GM11168 (cell line): ENCODE measurements around the gene SCAMP4.
"Not testable (repeated sequence)": the region's sequence is repeated elsewhere in the genome, so short reads cannot be mapped to it uniquely, and the experiment has no call there.

Experiments
- in situ Hi-C: fragments of 300-500 bp; cut with MboI; formaldehyde crosslinking; loops from one replicate; pipeline ENCODE4 v1.12.0; 2022; ENCODE audit warnings: low sequenced_read_pairs; ENCODE audit not compliant: unreplicated experiment

SCAMP4 gene

DNA sequence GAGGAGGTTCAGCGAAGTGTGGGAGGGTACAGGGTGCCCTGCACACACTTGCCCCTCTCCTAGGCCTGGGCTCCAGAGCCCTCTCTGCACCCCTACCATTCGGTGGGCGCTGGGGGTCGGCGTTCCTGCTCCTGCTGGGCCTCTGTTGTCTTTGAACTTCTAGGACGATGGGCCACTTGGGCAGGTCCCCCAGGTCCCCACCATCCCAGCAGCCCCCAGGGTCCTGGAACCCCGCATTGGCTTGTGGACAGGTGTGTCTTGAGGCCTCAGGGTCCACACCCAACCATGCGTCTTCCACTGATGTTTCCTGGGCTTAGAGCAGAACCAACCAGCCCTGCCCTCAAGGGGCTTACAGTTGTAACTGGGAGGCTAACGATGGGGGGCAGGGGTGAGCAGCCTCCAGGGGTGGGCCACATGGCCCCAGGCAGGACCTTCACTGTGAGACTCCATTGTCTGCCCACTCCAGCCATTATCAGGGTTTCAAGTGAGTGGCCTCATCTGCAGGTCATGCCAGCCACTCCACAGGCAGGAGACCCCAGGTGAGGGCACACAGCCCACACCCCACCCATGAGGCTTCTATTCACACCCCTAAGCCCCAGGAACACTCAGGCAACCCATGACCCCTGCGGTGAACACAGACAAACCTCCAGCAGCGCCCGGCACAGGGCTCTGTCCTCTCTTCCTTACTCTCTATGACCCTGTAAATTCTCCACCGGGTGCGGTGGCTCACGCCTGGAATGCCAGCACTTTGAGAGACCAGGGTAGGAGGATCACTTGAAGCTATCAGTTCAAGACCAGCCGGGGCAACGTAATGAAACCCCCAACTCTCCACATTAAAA is 39.8 kb upstream of the SCAMP4 start:
- in situ Hi-C loops = no loop called here

DNA sequence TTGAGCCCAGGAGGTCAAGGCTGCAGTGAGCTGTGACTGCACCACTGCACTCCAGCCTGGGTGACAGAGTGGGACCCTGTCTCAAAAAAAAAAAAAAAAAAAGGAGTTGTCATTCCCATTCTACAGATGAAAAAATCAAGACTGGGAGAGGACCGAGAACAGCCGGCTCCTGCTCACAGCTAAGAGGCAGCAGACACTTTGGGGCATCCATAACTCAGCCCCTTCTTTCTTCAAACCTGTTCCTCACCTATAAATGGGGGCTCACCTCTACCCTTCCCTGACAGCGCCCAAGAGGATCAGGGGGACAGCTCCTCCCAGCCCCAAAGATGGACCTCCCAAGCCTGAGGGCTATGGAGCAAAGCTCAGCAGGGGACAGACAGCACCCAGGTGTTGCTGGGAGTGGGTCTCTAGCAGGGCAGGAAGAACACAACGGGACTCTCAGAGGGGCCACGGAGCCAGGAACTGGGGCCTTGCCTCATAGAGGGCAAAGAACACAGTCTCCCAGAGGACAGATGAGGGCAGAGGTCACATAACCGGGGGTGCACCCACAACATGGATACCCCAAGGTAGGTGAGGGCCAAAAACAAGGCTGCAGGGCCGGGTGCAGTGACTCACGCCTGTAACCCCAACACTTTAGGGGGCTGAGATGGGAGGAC is 38.4 kb upstream of the SCAMP4 start:
- in situ Hi-C loops = no loop called here

DNA sequence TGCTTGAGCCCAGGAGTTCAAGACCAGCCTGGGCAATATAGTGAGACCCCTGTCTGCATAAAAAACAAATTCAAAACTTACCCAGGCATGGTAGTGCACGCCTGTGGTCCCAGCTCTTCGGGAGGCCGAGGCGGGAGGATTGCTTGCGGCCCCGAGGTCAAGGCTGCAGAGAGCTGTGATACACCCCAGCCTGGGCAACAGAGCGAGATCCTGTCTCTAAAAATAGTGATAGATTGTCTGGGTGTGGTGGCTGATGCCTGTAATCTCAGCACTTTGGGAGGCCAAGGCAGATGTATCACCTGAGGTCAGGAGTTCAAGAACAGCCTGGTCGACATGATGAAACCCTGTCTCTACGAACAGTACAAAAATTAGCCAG is 37.9 kb upstream of the SCAMP4 start:
- in situ Hi-C loops = no loop called here

DNA sequence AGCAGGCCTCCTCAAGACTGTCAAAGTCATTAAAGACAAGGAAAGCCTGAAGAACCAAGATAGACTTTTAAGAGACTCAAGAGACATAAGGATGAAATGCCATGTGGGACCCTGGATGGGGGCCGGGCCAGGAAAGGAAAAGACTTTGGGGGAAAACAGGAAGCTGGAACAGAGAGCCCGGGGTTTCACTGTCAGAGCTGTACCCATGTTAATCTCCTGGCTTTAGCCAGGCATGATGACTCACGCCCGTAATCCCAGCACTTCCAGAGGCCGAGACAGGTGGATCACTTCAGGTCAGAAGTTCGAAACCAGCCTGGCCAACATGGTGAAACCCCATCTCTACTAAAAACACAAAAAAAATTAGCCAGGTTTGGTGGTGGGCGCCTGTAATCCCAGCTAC is 36.2 kb upstream of the SCAMP4 start:
- in situ Hi-C loops = no loop called here

DNA sequence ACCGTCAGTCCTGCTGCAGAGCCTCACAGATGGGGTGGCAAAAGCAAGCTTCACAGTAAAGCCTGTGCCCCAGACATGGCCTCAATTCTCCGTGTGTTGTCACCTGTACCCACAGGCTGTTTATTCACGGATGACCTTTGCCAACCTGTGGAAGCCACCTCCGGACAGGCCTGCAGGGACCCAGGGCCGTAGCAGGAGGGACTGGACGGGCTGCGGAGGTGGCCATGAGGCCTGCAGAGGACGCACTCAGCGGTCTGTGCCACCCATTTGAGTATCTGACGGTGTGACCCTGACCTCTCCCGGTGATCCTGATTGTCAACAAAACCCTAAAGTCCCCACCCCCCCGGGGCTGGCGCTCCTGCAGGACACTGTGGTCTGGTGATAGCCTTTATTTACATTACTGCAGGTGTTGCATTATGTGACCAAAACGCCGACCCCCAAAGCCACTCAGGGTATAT is 34.0 kb upstream of the SCAMP4 start:
- in situ Hi-C loops = no loop called here

DNA sequence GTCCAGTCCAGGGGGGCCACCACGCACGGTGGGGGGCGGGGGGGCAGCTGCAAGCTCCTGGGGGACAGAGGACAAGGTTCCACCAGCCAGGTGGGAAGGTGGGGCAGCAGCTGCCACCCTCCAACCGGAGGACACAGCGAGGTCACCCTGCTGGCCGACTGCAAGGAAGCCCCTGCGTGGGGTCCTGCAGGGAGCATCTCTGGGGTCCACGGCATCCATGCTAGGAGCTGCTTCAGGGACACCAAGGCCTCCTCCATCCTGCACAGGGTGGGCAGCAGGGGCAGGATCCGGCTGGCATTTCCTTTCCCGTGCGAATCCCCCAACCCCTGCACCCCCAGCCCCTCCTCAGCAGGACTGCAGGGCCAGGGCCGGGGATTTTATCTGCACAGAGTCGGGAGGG is 33.6 kb upstream of the SCAMP4 start:
- in situ Hi-C loops = no loop called here

DNA sequence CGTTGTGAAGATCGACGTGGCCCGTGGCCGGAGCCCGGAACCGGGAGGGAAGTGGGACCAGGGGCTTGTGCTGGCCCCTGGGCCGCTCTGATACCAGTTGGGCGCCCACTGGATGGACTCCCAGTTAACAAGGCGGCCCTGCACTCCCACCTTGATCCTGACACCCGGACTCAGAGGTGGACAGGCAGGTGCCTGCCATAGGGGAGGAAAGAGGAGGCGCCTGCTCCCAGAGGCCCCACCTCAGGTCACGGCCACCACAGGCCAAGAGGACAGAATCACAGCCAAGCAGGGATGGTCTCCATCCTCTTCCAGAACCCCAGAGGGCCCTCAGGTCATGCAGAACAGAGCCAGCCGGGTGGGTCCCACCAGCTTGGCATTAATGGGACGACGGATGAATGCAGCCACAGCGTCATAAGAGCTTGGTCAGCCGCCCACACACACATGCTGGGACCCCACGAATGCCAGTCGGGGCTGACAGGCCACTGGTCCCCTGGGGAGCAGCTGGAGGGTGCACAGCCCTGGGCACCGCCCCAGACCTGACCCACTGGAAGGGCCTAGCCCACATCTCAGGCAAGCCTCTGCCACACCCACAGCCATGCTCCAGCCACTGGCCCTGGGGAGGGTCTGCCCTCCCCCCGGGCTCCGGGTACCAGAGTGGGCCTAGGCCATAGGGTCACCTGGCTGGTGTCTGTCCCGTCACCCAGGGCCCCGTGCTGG is 32.2 kb upstream of the SCAMP4 start:
- in situ Hi-C loops = no loop called here

DNA sequence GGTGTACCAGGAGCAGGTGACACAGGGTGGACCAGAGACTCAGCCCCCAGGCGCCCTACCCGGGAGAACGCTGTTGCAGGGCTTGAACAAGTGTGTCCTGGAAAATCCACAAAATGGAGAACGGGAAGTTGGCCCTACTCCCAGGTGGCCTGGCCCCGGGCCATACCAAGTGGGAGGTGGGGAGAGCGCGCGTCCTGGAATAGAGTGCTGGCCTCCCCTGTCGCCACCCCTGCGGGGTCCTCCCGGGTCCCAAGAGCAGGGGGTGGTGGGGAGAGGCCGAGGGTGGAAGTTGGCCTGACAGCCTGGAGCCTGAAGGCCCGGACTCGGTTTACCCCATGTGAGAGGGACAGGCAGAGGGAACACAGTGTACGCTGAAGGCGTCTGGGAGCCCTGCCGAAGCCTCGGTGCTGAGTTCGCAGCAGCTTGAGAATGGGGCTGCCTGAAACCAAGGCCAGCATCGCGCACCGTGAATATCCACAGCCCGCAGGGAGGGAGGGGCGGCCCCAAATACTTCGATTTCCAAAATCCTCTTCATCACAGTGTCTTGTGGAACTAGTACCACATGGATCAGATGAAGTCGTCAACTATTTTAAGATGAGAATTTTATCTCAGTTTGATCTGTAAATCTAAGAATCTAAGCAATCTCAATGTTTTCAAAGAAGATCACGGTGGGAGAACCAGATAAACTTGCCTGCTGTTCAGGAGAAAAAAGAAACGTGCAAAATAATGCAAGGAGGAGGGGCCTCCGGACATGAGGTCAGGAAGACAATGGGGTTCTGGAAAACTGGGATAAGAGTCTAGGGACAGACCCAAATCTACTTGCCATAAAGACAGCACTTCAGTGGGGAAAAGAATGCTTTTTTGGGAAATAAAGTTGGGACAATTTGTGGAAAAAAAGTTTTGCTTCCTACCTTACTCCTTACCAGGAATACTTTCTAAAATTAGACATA is 31.4 kb upstream of the SCAMP4 start:
- in situ Hi-C loops = no loop called here

DNA sequence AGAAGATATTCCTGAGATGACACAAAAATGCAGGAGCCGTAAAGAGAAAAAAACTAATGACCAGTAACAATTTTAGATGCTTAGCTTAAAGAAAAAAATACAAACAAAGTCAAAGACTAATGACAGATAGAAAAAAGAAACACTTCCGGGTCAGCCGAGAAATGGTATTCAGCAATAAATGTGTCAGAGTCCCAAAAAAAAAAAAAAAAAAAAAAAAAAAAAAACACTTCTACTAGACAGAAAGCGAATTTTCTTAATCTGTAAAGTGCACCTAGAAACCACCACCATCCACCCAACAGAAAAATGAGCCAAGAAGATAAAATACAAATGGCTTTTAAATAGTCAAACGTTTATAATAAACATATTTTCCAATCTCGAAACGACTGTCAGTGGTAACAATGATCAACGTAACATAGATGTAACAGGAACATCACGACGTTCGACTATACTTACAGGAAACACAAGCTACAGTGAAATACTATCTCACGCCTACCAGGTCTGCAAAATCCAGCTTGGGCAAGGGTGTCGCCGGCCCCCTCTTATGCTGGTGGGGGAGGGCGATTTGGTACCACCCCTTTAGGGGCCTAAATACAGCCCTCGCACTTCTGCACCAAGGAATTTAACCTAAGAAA is 30.5 kb upstream of the SCAMP4 start:
- in situ Hi-C loops = no loop called here

DNA sequence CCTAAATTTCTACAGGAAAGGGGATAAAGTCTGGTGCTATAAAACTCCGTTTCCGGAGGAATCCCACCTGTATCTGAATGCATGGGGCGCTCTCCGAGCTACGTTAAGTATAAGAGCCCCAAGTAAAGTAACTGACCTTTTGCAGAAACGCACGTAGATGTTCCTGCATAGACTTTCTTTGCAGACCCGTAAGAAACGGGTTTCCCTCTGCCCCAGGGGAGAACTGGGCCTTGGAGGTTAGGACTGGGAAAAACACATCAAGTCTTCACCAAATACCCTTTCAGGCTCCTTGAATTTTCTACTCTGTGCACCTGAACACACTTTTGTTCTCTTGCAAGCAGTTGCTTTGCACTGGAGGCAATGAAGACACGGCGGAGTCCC is 29.9 kb upstream of the SCAMP4 start:
- in situ Hi-C loops = not testable (repeated sequence)

DNA sequence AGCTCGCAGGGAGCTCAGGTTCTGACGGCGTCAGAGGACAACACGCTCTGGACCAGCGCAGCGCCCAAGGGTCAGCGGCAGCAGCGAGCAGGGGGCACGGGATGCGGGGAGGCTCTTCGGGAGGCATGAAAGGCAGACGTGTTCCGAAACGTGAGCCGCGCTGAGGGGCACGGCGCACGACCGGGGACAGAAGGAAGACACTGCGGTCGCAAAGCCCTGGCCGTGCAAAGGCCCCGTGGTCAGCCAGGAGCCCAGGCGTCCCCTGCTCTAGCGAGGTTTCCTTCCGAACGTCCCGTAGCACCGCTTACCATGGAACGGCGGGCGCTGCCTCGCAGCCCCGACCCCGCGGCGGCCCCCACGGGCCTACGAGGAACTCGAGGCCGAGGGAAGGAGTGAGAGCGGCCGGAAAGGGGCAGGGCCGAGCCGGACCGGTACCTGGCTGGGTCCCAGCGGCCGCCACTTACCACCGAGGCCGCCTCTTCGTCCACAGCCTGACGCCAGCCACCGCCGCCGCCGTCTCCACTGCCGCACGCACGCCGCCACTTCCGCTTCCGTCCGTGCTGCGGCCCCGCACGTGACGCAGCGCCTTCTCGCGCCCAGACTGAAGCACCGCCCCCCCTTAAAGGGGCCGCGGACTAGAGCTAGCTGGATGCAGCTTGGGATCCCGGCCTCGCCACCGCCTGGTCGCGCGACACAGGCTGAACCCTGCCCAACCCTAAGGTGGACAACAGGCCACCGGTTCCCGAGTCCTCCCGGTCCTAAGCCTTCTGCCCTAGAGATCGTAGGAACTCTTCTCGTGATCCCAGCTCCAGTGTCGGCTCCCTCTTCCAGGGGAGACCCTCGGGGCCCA is 29.3 kb upstream of the SCAMP4 start:
- in situ Hi-C loops = no loop called here

DNA sequence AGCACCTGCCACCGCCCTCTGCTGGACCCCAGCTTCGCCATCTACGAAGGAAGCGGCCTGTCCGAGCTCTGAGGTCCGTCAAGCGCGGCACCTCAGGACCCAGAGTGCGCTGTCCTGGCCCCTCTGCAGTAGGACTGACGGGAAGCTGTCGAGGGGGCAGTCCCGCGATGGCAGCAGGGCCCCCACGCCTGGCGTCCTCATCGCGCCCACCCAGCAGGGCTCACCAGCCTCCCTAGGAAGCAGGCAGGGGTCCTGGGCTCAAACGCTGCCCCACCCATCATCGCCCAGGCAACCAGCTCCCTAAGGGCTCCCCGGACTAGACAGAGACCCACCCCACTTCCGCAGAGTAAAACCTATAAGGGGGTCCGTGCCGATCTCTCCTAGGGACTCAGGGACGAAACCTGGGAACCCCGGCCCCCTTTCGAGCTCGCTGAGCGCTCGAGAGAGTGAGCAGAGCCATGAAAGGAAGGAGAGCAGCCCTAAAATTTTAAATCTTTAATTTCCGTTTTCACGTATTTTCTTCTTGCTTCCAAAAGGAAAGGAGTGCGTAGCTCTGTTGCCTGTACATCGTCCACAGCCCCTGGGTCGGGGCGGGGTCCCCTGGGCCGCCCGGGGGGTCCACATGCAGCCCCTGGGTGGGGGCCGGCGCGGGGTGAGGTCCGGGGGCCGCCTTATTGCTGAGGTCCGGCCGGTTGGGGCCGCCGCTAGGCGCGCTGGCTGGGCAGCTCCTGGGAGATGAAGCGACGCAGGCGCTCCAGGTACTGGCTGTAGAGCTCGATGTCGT is 28.5 kb upstream of the SCAMP4 start:
- in situ Hi-C loops = not testable (repeated sequence)

DNA sequence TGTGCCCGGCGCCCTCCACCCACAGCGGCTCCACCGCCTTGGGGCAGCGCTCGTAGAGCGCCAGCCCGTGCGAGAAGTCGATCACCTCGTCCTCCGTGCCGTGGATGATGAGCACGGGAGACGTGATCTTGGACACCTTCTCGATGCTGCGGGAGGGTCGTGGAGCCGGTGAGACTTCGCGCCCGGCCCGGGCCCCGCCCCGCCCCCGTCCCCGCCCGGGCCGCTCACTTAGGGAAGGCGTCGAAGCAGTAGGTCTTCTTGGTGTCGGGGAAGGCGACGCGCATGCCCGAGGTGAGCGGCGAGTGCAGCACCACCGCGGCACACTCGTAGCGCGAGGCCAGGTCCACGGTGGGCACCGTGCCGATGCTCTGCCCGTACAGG is 27.9 kb upstream of the SCAMP4 start:
- in situ Hi-C loops = not testable (repeated sequence)

DNA sequence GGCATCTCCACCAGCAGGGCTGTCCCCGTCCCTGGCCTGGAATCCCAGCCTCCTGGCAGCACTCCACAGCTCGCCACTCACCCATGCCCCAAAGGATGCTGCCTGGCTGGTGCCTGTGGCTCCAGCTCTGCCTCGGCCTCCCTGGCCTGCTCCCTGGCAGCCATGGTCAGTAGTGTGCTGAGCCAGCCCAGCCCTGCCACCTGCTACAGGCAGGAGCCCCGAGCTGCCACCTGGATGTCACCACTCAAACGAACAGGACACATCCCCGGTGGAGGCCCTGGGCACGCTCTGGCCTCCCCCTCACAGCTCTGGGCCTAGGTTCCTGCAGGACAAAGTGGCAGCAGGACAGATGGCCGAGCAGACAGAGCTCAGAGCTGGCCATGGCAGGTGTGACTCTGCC is 26.6 kb upstream of the SCAMP4 start:
- in situ Hi-C loops = not testable (repeated sequence)

DNA sequence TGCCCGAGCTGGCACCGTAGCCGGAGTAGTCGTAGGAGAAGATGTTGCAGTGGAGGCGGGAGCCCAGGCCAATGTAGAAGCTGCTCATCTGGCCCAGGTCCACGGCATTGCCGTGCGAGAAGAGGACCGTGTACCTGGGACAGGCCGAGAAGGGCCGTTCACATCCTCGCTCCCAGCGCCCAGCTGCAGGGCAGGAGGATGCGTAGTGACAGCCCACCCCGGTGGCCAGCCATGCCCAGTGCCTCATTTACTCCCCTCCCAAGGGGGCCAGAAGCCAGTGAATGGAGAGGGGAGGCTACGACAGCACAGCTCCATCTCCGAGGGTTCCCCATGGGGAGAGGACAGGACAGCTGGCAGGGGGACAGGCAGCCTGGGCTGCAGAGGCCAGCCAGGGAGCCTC is 25.2 kb upstream of the SCAMP4 start:
- in situ Hi-C loops = not testable (repeated sequence)

DNA sequence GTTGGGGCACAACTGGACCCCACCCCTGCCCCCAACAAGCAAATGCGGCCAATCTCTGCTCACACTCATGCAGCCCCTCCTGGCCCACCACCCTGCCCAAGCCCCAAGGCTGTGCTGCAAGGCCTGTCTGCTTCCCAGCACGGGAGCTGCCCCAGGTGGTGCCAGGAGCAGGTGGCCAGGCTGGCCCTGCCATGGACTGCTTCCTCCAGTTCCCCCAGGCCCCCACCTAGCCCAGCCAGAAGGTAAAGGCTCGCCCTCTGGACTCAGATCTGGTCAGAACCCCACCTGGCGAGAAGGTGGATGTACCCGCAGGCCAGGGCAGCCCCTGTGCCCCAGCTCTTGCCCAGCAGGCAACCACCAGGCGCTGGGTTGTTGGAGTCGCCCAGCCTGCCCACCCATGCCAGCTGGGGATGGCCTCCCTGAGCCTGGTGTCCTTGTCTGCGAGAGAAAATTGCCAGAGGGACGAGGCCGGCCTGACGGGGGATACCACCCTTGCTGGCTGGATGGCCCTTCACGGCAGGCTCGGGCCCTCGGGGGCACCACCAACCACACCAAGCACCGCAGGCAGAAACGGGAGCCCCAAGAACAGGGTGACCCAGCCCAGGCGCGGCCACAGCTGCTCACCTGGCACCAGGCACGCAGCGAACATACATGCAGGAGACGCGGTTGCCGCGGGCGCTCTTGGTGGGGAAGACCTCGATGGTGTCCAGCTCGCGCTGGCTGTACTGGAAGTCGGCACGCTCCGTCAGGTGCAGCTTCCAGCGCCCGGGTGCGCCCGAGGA is 24.4 kb upstream of the SCAMP4 start:
- in situ Hi-C loops = no loop called here

DNA sequence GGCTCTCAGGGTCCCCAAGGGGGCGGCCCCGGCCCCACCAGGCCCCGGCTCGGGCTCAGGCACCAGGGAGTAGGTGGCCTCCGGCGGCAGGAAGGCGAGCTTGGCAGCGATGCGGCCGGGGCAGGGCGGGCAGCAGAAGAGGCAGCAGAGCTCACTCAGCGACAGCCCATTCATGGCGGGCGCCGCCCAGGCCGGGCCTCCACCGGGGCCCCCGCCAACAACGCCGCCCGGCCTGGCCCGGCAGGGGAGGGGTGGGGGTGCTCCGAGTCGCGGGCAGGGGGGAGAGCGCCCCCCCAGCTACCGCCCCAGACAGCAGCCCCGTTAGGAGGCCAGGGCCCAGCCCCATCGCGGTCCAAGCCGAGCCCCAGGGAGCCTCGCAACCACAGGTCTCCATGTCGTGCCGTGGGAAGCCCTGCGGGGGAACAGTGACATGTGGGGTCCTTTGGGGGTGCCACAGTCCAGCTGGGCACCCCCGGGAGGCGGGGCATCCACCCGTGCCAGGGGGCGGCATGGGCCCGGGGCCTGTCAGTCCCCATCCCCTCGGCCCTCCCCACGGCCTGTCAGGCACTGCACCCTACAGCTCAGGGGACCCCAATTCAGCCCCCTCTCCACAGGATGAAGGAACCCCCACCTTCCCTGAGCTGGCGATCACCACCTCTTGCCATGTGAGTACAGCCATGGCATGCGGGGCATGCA is 23.7 kb upstream of the SCAMP4 start:
- in situ Hi-C loops = not testable (repeated sequence)
